Loucy (cell line): ENCODE measurements around the gene CD160.

ENCODE experiments used
- H2AFZ ChIP-seq: fragments of 200-600 bp; sonication (generic); 2 replicates; pipeline ENCODE4 v1.6.0; 2016; ENCODE audit warnings: antibody characterized with exemption, mild to moderate bottlenecking, low read length, moderate library complexity
- H3F3A ChIP-seq: fragments of 200-600 bp; 2 replicates; pipeline ENCODE4 v1.6.0; 2016; ENCODE audit warnings: antibody characterized with exemption, low read depth, mild to moderate bottlenecking
- H3K27me3 ChIP-seq: fragments of 200-600 bp; sonication (generic); 2 replicates; pipeline ENCODE4 v1.6.1; 2014; ENCODE audit warnings: low read length, mild to moderate bottlenecking; ENCODE audit not compliant: insufficient read depth, poor library complexity, severe bottlenecking
- H3K36me3 ChIP-seq: fragments of 200-600 bp; sonication (generic); 2 replicates; pipeline ENCODE4 v1.6.1; 2016; ENCODE audit warnings: low read length; ENCODE audit not compliant: insufficient read depth
- H3K4me1 ChIP-seq: fragments of 200-600 bp; sonication (generic); 2 replicates; pipeline ENCODE4 v1.5.1; 2014; ENCODE audit warnings: low read length, mild to moderate bottlenecking; ENCODE audit not compliant: insufficient read depth, poor library complexity, severe bottlenecking
- H3K4me2 ChIP-seq: fragments of 200-600 bp; sonication (generic); 2 replicates; pipeline ENCODE4 v1.6.0; 2014; ENCODE audit warnings: antibody characterized with exemption, low read length, low read depth, mild to moderate bottlenecking; ENCODE audit not compliant: poor library complexity, severe bottlenecking
- H3K4me3 ChIP-seq: fragments of 200-600 bp; sonication (generic); 2 replicates; pipeline ENCODE4 v1.5.1; 2014; ENCODE audit warnings: low read length, mild to moderate bottlenecking, mixed read lengths; ENCODE audit not compliant: poor library complexity, severe bottlenecking
- H3K79me2 ChIP-seq: fragments of 200-600 bp; sonication (generic); 2 replicates; pipeline ENCODE4 v1.6.1; 2014; ENCODE audit warnings: low read length; ENCODE audit not compliant: insufficient read depth
- H3K9ac ChIP-seq: fragments of 200-600 bp; sonication (generic); 2 replicates; pipeline ENCODE4 v1.6.0; 2014; ENCODE audit warnings: mild to moderate bottlenecking, low read depth, low read length, moderate library complexity; ENCODE audit not compliant: poor library complexity, severe bottlenecking
- H3K9me2 ChIP-seq: fragments of 200-600 bp; sonication (generic); replicated peaks from 2 replicates; pipeline ENCODE4 v1.6.1; 2016; ENCODE audit warnings: low read depth, low read length, mixed read lengths
- H3K9me3 ChIP-seq: fragments of 200-600 bp; sonication (generic); 2 replicates; pipeline ENCODE4 v1.6.1; 2014; ENCODE audit warnings: mild to moderate bottlenecking, antibody characterized with exemption, low read length, low read depth; ENCODE audit not compliant: insufficient read depth
- H4K20me1 ChIP-seq: fragments of 200-600 bp; sonication (generic); 2 replicates; pipeline ENCODE4 v1.6.0; 2014; ENCODE audit warnings: antibody characterized with exemption, low read length, mild to moderate bottlenecking; ENCODE audit not compliant: insufficient read depth, poor library complexity, severe bottlenecking
- EZH2phosphoT487 ChIP-seq: fragments of 200-600 bp; IDR thresholded peaks from 2 replicates; pipeline ENCODE4 v1.6.1; 2018; ENCODE audit warnings: antibody characterized with exemption, mild to moderate bottlenecking, moderate library complexity, borderline replicate concordance
- TF ChIP-seq, protein P1 (sequence below): fragments of 200-600 bp; sonication (generic); conservative IDR thresholded peaks from 2 replicates; pipeline ENCODE4 v1.5.1; 2014; ENCODE audit warnings: mild to moderate bottlenecking, antibody characterized with exemption, low read length

CD160 gene

DNA sequence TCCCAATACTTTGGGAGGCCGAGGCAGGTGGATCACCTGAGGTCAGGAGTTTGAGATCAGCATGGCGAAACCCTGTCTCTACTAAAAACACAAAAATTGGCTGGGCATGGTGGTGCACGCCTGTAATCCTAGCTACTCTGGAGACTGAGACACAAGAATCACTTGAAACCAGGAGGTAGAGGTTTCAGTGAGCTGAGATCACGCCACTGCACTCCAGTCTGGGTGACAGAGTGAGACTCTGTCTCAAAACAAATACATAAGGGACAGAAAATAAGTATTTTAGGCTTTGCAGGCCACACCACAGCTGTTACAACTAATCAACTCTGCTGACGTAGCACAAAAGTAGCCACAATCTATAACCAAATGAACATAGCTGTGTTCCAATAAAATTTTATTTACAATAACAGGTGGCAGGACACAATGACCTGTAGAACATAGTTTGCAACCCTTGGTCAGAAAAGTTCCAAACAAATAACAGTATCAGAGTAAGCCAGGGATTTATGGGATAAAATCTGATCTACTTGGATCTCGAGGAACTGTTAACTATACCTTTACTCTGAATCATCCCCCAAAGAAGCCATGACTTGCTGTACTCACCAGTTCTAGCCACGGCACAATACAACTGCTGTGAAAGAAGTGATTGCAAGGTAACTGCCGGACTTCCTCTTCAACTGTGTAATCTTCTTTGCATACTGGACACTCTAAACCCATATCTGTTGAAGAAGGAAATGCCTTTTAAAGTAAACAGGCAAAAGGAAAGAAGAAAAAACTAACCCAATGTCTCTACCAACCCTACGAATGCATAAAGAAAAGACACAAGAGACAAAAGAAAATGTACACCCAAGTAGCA is 28.3 kb downstream of the CD160 start:
- Histone ChIP-seq H3K4me3 (no peak overlapping the region), H3K27me3 (no peaks in the 10 kb centered on the region), H4K20me1 (no peaks in the 10 kb centered on the region), H3K9me3 (no peaks in the 10 kb centered on the region), H3K4me2 (no peak overlapping the region), H3K79me2 (no peaks in the 10 kb centered on the region), H3F3A (no peaks in the 10 kb centered on the region), H3K4me1 (no peaks in the 10 kb centered on the region), H3K36me3 (peaks cover 88% of the 10 kb centered on the region; the same call in 1 of the 2 replicates), H2AFZ (no peak overlapping the region), H3K9ac (no peak overlapping the region), H3K9me2 (no peaks in the 10 kb centered on the region)
- TF ChIP-seq, protein P1, sequence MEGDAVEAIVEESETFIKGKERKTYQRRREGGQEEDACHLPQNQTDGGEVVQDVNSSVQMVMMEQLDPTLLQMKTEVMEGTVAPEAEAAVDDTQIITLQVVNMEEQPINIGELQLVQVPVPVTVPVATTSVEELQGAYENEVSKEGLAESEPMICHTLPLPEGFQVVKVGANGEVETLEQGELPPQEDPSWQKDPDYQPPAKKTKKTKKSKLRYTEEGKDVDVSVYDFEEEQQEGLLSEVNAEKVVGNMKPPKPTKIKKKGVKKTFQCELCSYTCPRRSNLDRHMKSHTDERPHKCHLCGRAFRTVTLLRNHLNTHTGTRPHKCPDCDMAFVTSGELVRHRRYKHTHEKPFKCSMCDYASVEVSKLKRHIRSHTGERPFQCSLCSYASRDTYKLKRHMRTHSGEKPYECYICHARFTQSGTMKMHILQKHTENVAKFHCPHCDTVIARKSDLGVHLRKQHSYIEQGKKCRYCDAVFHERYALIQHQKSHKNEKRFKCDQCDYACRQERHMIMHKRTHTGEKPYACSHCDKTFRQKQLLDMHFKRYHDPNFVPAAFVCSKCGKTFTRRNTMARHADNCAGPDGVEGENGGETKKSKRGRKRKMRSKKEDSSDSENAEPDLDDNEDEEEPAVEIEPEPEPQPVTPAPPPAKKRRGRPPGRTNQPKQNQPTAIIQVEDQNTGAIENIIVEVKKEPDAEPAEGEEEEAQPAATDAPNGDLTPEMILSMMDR, result no peak
- TF ChIP-seq EZH2phosphoT487, result no peak

DNA sequence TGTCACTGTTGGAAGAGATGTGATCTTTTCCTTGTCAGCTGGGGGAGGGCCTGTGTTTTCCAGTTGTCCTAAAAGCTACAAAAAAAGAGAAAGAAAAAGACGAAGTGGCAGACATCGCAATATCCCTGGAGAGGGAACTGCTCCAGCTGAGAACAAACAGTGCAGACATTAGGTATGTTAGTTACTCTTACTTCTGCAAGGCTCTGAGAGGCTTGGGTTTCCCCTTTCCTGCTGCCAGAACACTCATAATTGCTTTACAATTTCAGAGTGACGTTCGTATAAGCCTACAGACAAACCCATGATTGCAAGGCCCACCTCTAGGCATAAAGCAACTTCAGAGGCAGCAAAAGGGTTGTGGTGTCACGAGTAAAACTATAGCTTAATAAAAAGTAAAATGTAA is 31.1 kb downstream of the CD160 start:
- Histone ChIP-seq H3K4me2 (no peak overlapping the region), H2AFZ (no peak overlapping the region), H3K9me3 (no peaks in the 10 kb centered on the region), H3K4me3 (no peak overlapping the region), H3K9me2 (no peaks in the 10 kb centered on the region), H3K36me3 (peaks cover 77% of the 10 kb centered on the region; the same call in 1 of the 2 replicates), H3K4me1 (no peaks in the 10 kb centered on the region), H3K79me2 (no peaks in the 10 kb centered on the region), H3K9ac (no peak overlapping the region), H3F3A (no peaks in the 10 kb centered on the region), H4K20me1 (no peaks in the 10 kb centered on the region), H3K27me3 (no peaks in the 10 kb centered on the region)
- TF ChIP-seq, protein P1, result no peak
- TF ChIP-seq EZH2phosphoT487, result no peak

DNA sequence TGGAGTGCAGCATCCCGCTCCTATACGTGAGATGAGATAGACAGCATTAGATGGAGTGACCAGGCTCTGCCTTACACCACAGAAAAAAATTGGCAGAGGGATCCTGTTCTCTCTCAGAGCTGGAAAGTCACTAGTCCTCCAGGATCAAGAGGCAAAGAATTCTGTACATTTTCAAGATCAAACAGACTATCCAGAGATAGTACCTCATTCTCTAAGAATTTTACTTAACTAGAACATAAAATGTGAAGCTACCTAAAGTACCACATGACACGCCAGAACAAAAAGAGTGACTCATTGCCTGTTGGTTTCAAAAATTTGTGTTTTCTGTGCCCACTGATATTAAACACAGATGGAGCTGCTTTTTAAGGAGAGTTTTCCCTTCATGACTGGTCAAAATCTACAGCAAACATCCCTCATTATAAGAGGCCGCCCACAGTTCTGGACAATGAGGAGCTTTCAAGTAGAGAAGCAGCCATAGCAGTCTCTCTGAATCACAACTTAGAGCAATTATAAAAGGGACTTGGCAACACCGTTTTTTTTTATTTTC is 32.3 kb downstream of the CD160 start:
- no peaks in the 10 kb centered on the region for H3K27me3 ChIP-seq
- no peaks in the 10 kb centered on the region for H3F3A ChIP-seq
- TF ChIP-seq EZH2phosphoT487, result no peak
- TF ChIP-seq, protein P1, result no peak
- no peak overlapping the region for H3K4me2 ChIP-seq
- H3K9ac ChIP-seq, result no peak overlapping the region
- no peaks in the 10 kb centered on the region for H4K20me1 ChIP-seq
- no peak overlapping the region for H3K4me3 ChIP-seq
- H3K9me2 ChIP-seq, result no peaks in the 10 kb centered on the region
- no peaks in the 10 kb centered on the region for H3K9me3 ChIP-seq
- peaks cover 73% of the 10 kb centered on the region; the same call in 1 of the 2 replicates for H3K36me3 ChIP-seq
- no peaks in the 10 kb centered on the region for H3K4me1 ChIP-seq
- no peak overlapping the region for H2AFZ ChIP-seq
- no peaks in the 10 kb centered on the region for H3K79me2 ChIP-seq
